ENCODE results near the gene ATF7IP2. TPM values are rescaled to one million over a fixed set of nuclear protein-coding genes. Genes with fewer than 3 reads are reported as not detected.
"Not testable (repeated sequence)": the region's sequence is repeated elsewhere in the genome, so short reads cannot be mapped to it uniquely, and the experiment has no call there.

The ATF7IP2 gene
- total RNA-seq, 2 donors from 2014 or later: 84.6 to 86.7 TPM

GRCh38 chr16:10390867-10391266, 5.0 kb downstream of the ATF7IP2 start:
- Mint-ChIP-seq H3K27me3 (no peaks in the 10 kb centered on the region), H3K27ac (peak overlapping the region; percentile 67), H3K4me3 (no peak overlapping the region), H3K36me3 (ENCODE audit: low read depth) (peaks cover 7% of the 10 kb centered on the region), H3K4me1 (peaks cover 28% of the 10 kb centered on the region)
- H3K9me3 ChIP-seq (ENCODE audit: control insufficient read depth, low read length, poor library complexity, severe bottlenecking): no peaks in the 10 kb centered on the region
- ATAC-seq: no peak
- no peak for DNase-seq

- Mint-ChIP-seq H3K4me3 (no peak overlapping the region), H3K27ac (peak overlapping the region; percentile 67), H3K27me3 (no peaks in the 10 kb centered on the region), H3K36me3 (ENCODE audit: low read depth) (peaks cover 6% of the 10 kb centered on the region), H3K4me1 (peaks cover 26% of the 10 kb centered on the region)
- H3K9me3 ChIP-seq (ENCODE audit: control insufficient read depth, low read length, poor library complexity, severe bottlenecking): no peaks in the 10 kb centered on the region
- ATAC-seq (no peak), DNase-seq (no peak)
These were observed 5.5 kb downstream of the ATF7IP2 start for GRCh38 chr16:10391339-10391738.

- ATAC-seq: no peak
- Mint-ChIP-seq H3K27ac (no peak overlapping the region), H3K4me3 (no peak overlapping the region), H3K36me3 (ENCODE audit: low read depth) (peaks cover 5% of the 10 kb centered on the region), H3K27me3 (no peaks in the 10 kb centered on the region), H3K4me1 (peaks cover 10% of the 10 kb centered on the region)
- peaks cover 3% of the 10 kb centered on the region for H3K9me3 ChIP-seq (ENCODE audit: control insufficient read depth, low read length, poor library complexity, severe bottlenecking)
- DNase-seq: no peak
These were observed 17.1 kb downstream of the ATF7IP2 start for GRCh38 chr16:10402975-10403374.

GRCh38 chr16:10405386-10405939, 19.6 kb downstream of the ATF7IP2 start:
- ATAC-seq (no peak), DNase-seq (no peak)
- H3K27me3 Mint-ChIP-seq: no peaks in the 10 kb centered on the region
- peaks cover 3% of the 10 kb centered on the region for H3K9me3 ChIP-seq (ENCODE audit: control insufficient read depth, low read length, poor library complexity, severe bottlenecking)
- H3K4me1 Mint-ChIP-seq: peaks cover 8% of the 10 kb centered on the region
- H3K36me3 Mint-ChIP-seq (ENCODE audit: low read depth): peaks cover 3% of the 10 kb centered on the region
- H3K4me3 Mint-ChIP-seq: no peak overlapping the region
- no peak overlapping the region for H3K27ac Mint-ChIP-seq

GRCh38 chr16:10408824-10409381, 23.0 kb downstream of the ATF7IP2 start:
- H3K9me3 ChIP-seq (ENCODE audit: control insufficient read depth, low read length, poor library complexity, severe bottlenecking): peaks cover 7% of the 10 kb centered on the region
- ATAC-seq (no peak), DNase-seq (no peak)
- Mint-ChIP-seq H3K27ac (no peak overlapping the region), H3K36me3 (ENCODE audit: low read depth) (peaks cover 3% of the 10 kb centered on the region), H3K4me1 (no peaks in the 10 kb centered on the region), H3K27me3 (no peaks in the 10 kb centered on the region), H3K4me3 (no peak overlapping the region)

GRCh38 chr16:10409713-10410112, 23.9 kb downstream of the ATF7IP2 start:
- H3K4me1 Mint-ChIP-seq; ATAC-seq; H3K36me3 Mint-ChIP-seq (ENCODE audit: low read depth); H3K27me3 Mint-ChIP-seq; H3K27ac Mint-ChIP-seq; H3K9me3 ChIP-seq (ENCODE audit: control insufficient read depth, low read length, poor library complexity, severe bottlenecking); H3K4me3 Mint-ChIP-seq; DNase-seq: not testable (repeated sequence)

GRCh38 chr16:10410469-10410868, 24.6 kb downstream of the ATF7IP2 start:
- H3K27me3 Mint-ChIP-seq: no peaks in the 10 kb centered on the region
- peaks cover 12% of the 10 kb centered on the region for H3K9me3 ChIP-seq (ENCODE audit: control insufficient read depth, low read length, poor library complexity, severe bottlenecking)
- no peak overlapping the region for H3K4me3 Mint-ChIP-seq
- H3K27ac Mint-ChIP-seq: no peak overlapping the region
- DNase-seq: no peak
- H3K4me1 Mint-ChIP-seq: no peaks in the 10 kb centered on the region
- no peak for ATAC-seq
- peaks cover 8% of the 10 kb centered on the region for H3K36me3 Mint-ChIP-seq (ENCODE audit: low read depth)

- Mint-ChIP-seq H3K27me3 (no peaks in the 10 kb centered on the region), H3K4me3 (no peak overlapping the region), H3K4me1 (no peaks in the 10 kb centered on the region), H3K36me3 (ENCODE audit: low read depth) (peaks cover 10% of the 10 kb centered on the region), H3K27ac (no peak overlapping the region)
- H3K9me3 ChIP-seq (ENCODE audit: control insufficient read depth, low read length, poor library complexity, severe bottlenecking): peaks cover 21% of the 10 kb centered on the region
- DNase-seq: no peak
- no peak for ATAC-seq
These were observed 27.2 kb downstream of the ATF7IP2 start for GRCh38 chr16:10412935-10413601.

GRCh38 chr16:10418204-10418603, 32.3 kb downstream of the ATF7IP2 start:
- peaks cover 21% of the 10 kb centered on the region for H3K9me3 ChIP-seq (ENCODE audit: control insufficient read depth, low read length, poor library complexity, severe bottlenecking)
- H3K27ac Mint-ChIP-seq, DNase-seq, H3K27me3 Mint-ChIP-seq, ATAC-seq, H3K4me1 Mint-ChIP-seq, H3K4me3 Mint-ChIP-seq: not testable (repeated sequence)
- peaks cover 13% of the 10 kb centered on the region for H3K36me3 Mint-ChIP-seq (ENCODE audit: low read depth)

GRCh38 chr16:10419701-10420100, 33.8 kb downstream of the ATF7IP2 start:
- no peaks in the 10 kb centered on the region for H3K4me1 Mint-ChIP-seq
- no peaks in the 10 kb centered on the region for H3K27me3 Mint-ChIP-seq
- H3K27ac Mint-ChIP-seq: no peak overlapping the region
- ATAC-seq (no peak), DNase-seq (no peak)
- H3K9me3 ChIP-seq (ENCODE audit: control insufficient read depth, low read length, poor library complexity, severe bottlenecking): peaks cover 19% of the 10 kb centered on the region
- H3K4me3 Mint-ChIP-seq: no peak overlapping the region
- peaks cover 11% of the 10 kb centered on the region for H3K36me3 Mint-ChIP-seq (ENCODE audit: low read depth)

- Mint-ChIP-seq H3K36me3 (ENCODE audit: low read depth) (peaks cover 8% of the 10 kb centered on the region), H3K27me3 (no peaks in the 10 kb centered on the region), H3K27ac (no peak overlapping the region), H3K4me3 (no peak overlapping the region), H3K4me1 (no peaks in the 10 kb centered on the region)
- no peak for DNase-seq
- H3K9me3 ChIP-seq (ENCODE audit: control insufficient read depth, low read length, poor library complexity, severe bottlenecking): peaks cover 10% of the 10 kb centered on the region
- no peak for ATAC-seq
These were observed 35.7 kb downstream of the ATF7IP2 start for GRCh38 chr16:10421596-10421995.

GRCh38 chr16:10428433-10429168, 42.7 kb downstream of the ATF7IP2 start:
- DNase-seq (no peak), ATAC-seq (no peak)
- H3K27ac Mint-ChIP-seq: no peak overlapping the region
- H3K4me3 Mint-ChIP-seq: no peak overlapping the region
- H3K27me3 Mint-ChIP-seq: no peaks in the 10 kb centered on the region
- H3K36me3 Mint-ChIP-seq (ENCODE audit: low read depth): peaks cover 4% of the 10 kb centered on the region
- H3K4me1 Mint-ChIP-seq: peaks cover 2% of the 10 kb centered on the region
- no peaks in the 10 kb centered on the region for H3K9me3 ChIP-seq (ENCODE audit: control insufficient read depth, low read length, poor library complexity, severe bottlenecking)

GRCh38 chr16:10429299-10429969, 43.6 kb downstream of the ATF7IP2 start:
- not testable (repeated sequence) for H3K4me1 Mint-ChIP-seq; H3K27ac Mint-ChIP-seq; H3K9me3 ChIP-seq (ENCODE audit: control insufficient read depth, low read length, poor library complexity, severe bottlenecking); DNase-seq; H3K36me3 Mint-ChIP-seq (ENCODE audit: low read depth); H3K4me3 Mint-ChIP-seq; H3K27me3 Mint-ChIP-seq; ATAC-seq

Measured in T-helper 17 cell (primary cell).